Measurements from ENCODE around the gene CNEP1R1. TPM values are rescaled to one million over a fixed set of nuclear protein-coding genes. Genes with fewer than 3 reads are reported as not detected.

CNEP1R1 gene
- total RNA-seq, 1 donor from 2014 or later: 18.9 TPM

DNA sequence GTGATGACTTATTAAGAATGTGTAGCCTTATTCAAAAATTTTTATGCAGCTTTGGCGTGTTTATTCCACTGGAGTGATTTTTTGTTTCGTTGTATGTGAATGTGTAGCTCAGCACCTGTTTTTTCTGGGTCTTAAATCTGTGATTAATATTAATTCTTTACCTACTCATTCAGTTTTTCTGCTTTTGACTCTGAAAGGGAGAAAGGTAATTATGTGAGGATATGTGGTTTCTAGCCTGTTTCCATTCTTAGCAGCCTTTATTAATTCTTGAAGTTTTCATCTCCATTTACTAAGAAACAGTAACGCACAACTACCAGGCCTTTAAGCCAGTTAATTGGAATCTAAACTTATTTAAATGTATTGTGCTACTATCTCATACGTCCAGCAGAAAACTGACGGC lies 47.7 kb downstream of the CNEP1R1 start:
- Histone ChIP-seq H3K9me3 (replicated peaks) (no peaks in the 10 kb centered on the region), H3K27me3 (ENCODE audit: low read depth) (no peaks in the 10 kb centered on the region), H3K4me3 (no peak overlapping the region), H3K4me1 (peaks cover 19% of the 10 kb centered on the region), H3K36me3 (peaks cover 45% of the 10 kb centered on the region), H3K27ac (replicated peaks) (no peak overlapping the region)
- DNase-seq: no peak
- no peak for TF ChIP-seq CTCF (IDR thresholded peaks at IDR 0.05; ENCODE audit: borderline replicate concordance)
- intact Hi-C loops (cut with micrococcal nuclease): no loop called here

GRCh38 chr16:50079397-50080140 lies 54.5 kb downstream of the CNEP1R1 start:
- no peaks in the 10 kb centered on the region for H3K9me3 ChIP-seq (replicated peaks)
- H3K27ac ChIP-seq (replicated peaks): no peak overlapping the region
- no peak overlapping the region for H3K4me3 ChIP-seq
- no peak for DNase-seq
- intact Hi-C loops (cut with micrococcal nuclease): no loop called here
- no peaks in the 10 kb centered on the region for H3K27me3 ChIP-seq (ENCODE audit: low read depth)
- no peaks in the 10 kb centered on the region for H3K4me1 ChIP-seq
- peaks cover 62% of the 10 kb centered on the region for H3K36me3 ChIP-seq
- no peak for TF ChIP-seq CTCF (IDR thresholded peaks at IDR 0.05; ENCODE audit: borderline replicate concordance)

GRCh38 chr16:50081428-50082018 lies 56.5 kb downstream of the CNEP1R1 start:
- DNase-seq: no peak
- intact Hi-C loops (cut with micrococcal nuclease): no loop called here
- no peak for TF ChIP-seq CTCF (IDR thresholded peaks at IDR 0.05; ENCODE audit: borderline replicate concordance)
- H3K27me3 ChIP-seq (ENCODE audit: low read depth): no peaks in the 10 kb centered on the region
- no peak overlapping the region for H3K4me3 ChIP-seq
- H3K27ac ChIP-seq (replicated peaks): no peak overlapping the region
- no peaks in the 10 kb centered on the region for H3K9me3 ChIP-seq (replicated peaks)
- H3K36me3 ChIP-seq: peaks cover 69% of the 10 kb centered on the region
- H3K4me1 ChIP-seq: no peaks in the 10 kb centered on the region

DNA sequence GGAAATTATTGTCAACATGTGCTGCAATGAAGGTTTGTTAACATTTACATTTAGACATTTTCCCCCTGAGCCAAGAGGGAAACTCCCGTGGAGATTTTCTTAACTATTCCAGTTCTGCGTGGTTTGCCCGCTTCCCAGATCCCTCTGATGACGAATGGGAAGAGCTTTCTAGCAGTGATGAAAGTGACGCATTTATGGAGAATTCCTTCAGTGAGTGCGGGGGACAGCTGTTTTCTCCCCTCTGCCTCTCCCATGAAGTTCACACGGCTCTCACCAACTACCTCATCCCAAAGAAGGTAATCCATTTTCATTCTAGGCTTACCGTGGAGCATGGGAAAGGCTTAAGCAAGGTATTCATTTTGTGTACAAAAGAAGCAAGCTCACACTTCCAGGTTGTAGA lies 59.0 kb downstream of the CNEP1R1 start:
- no peaks in the 10 kb centered on the region for H3K27me3 ChIP-seq (ENCODE audit: low read depth)
- TF ChIP-seq CTCF (IDR thresholded peaks at IDR 0.05; ENCODE audit: borderline replicate concordance): no peak
- H3K4me1 ChIP-seq: no peaks in the 10 kb centered on the region
- no peaks in the 10 kb centered on the region for H3K9me3 ChIP-seq (replicated peaks)
- no peak overlapping the region for H3K27ac ChIP-seq (replicated peaks)
- no peak for DNase-seq
- intact Hi-C loops (cut with micrococcal nuclease): no loop called here
- peaks cover 77% of the 10 kb centered on the region for H3K36me3 ChIP-seq
- no peak overlapping the region for H3K4me3 ChIP-seq

DNA sequence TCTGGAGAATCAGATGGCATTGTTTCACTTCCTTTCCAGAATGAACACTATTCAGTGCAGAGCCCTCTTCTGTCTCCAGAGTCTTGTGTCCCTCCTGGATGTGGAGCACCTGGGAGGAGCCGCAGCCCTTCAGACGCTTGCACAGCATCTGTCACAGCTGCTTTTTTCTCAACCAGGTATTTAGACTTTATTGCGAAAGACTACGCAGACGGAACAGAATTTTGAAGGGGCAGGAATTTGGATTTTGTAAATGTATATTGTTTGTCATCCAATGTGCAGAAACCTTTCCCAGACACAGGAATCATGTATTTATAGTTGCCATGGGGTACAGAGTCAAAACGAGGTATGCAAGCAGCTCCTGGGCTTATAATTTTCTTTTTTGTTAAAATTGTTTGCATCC lies 61.2 kb downstream of the CNEP1R1 start:
- no peak overlapping the region for H3K27ac ChIP-seq (replicated peaks)
- no peak overlapping the region for H3K4me3 ChIP-seq
- no peak for TF ChIP-seq CTCF (IDR thresholded peaks at IDR 0.05; ENCODE audit: borderline replicate concordance)
- intact Hi-C loops (cut with micrococcal nuclease): no loop called here
- no peaks in the 10 kb centered on the region for H3K4me1 ChIP-seq
- H3K27me3 ChIP-seq (ENCODE audit: low read depth): no peaks in the 10 kb centered on the region
- no peaks in the 10 kb centered on the region for H3K9me3 ChIP-seq (replicated peaks)
- no peak for DNase-seq
- H3K36me3 ChIP-seq: peaks cover 73% of the 10 kb centered on the region

Other genes starting within 250 kb of the CNEP1R1 start
- 8.6 TPM for gene ZNF423, start 169.1 kb upstream of the CNEP1R1 start, total RNA-seq
- 9.0 TPM for gene HEATR3, start 40.7 kb downstream of the CNEP1R1 start, total RNA-seq
- 7.5 TPM for gene TENT4B, start 128.1 kb downstream of the CNEP1R1 start, total RNA-seq
- gene ADCY7, start 241.3 kb downstream of the CNEP1R1 start, total RNA-seq: 9.7 TPM